HG02588 (cell line): Measurements from ENCODE around the gene ATF3.
"Not testable (repeated sequence)": the region's sequence is repeated elsewhere in the genome, so short reads cannot be mapped to it uniquely, and the experiment has no call there.

Experiments used
- ATAC-seq: cut with Tn5 transposase; IDR thresholded peaks from one replicate; pipeline ENCODE4 v1.9.1; 2021; ENCODE audit warnings: mild to moderate bottlenecking, moderate library complexity; ENCODE audit not compliant: unreplicated experiment

ATF3 gene

DNA sequence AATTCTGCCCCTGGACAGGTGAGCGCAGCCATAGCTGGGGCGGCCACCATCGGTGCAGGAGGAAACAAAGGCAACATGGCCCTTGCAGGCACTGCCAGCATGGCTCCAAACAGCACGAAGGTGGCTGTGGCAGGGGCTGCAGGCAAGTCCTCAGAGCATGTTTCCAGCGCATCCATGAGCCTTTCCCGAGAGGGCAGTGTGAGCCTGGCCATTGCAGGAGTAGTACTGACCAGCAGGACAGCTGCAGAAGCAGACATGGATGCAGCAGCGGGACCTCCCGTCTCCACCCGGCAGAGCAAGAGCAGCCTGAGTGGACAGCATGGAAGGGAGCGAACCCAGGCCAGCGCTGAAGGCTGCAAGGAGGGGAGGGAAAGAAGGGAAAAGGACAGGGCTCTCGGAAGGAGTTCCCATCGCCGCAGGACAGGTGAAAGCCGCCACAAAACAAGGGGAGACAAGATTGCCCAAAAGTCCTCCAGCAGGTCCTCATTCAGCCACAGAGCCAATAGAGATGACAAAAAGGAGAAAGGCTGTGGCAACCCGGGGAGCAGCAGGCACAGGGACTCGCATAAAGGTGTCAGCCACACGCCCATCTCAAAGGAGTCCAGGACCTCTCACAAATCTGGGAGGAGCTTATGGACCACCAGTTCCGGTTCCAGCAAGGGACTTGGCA is 17.4 kb downstream of the ATF3 start:
- no peak for ATAC-seq

DNA sequence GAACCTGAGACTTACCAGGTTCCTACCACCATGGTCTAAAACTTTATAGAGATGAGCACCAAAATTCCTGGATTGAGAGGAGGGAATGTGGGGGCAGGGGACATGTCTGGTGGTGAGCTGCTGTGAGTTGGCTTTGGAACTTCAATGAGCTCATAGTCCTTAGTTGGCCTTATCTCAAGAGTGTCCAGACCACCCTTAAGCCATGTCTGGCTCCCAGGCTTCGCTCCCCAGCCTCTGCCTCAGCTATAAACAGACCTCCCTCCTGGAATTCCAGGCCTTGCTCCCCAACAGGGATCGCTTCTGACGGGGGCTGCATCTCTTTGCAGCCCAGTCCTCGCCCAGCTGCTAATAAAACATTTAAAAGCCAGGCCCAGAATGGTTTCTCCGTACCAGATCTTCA is 19.5 kb downstream of the ATF3 start:
- ATAC-seq = no peak

DNA sequence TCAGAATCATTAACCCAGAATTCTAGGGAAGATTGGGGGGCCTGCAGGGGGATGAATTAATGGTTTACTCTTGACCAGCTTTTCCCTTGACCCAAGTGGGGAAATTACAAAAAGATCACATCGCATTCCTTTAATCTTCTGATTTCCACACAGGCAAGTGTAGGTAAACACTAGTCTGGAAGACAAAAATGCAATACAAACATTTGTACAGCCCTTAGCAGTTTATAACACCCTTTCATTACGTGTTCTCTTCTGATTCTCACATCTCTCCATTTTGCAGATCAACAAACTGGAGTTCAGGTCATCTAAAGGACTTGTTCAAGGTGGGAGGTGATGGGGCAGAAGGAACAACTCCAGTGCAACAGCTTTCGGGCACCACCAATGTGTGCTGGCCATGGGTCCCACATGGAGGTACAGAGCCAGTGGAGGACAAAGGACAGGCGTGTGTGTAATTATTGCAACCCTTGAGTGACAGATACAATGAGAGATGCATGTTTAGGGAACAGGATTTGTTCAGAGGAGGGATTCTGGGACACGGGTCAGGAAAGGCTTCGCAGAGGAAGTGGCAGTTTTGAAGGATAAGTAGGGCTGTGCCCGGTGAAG is 20.4 kb downstream of the ATF3 start:
- ATAC-seq = no peak

DNA sequence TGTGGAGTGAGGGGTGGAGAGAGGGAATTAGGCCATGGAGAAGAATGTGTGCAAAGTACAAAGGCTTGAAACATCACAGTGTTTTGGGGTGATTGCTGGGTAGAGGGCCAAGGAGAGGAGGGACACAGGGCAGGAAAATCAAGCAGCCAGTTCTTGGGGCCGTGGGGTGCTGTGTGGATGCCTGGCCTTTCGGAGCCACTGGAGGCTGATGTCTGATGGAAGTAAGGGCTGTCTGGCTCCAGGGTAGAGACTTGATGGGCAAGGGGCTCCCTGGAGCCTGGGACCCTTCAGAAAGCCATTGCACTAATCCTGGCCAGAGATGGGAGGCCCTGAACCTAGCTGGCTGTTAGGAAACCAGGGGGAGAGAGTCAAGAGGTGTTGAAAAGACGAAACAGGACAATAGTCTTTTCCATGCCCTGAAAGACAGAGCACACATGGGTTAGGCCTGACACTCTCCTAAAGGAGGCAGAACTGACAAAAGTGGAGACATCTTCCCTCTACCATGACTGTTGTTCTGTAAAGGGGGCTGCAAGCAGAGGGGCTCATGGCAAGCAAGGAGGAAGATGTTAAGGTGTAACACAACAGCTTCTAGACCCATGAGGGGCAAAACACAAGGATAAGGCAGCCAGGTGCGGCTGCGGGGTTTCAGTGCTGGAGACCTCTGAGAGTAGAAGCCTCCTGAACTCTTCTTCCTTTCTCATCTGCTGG is 21.0 kb downstream of the ATF3 start:
- no peak for ATAC-seq

DNA sequence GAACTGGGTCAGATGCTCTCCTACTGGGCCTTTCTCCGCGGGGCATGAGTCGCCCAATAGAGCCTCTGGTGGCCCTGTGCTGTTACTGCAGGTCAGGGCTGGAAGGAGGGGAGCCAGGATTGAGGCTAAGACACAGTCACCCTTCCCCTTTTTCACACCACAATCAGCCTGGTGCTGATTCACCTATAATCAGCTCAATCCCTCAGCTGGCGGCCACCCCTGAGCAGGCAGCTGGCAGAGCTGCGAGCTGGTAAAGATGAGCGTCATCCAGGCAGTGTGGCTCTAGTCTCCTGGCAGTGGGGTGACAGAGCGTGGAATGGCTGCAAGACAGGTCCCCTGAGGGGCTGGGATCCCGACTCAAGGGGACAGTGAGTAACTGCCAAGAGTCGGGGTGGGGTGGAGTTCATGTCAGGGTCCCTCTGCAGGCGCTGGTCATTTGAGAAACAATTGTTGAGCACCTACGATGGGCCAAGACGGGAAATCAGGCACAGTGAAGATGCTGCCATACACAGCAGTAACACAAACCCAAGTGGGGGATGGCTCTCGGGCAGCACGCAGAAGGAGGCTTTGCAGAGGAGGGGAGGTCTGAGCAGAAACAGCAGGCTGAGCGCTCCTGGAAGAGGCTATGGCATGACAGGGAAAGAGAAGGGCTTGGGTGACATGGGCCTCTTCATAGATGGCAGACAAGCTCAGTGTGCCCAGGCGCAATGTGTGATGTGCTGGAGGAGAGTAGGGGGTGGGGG is 21.8 kb downstream of the ATF3 start:
- peak; percentile 89 for ATAC-seq

DNA sequence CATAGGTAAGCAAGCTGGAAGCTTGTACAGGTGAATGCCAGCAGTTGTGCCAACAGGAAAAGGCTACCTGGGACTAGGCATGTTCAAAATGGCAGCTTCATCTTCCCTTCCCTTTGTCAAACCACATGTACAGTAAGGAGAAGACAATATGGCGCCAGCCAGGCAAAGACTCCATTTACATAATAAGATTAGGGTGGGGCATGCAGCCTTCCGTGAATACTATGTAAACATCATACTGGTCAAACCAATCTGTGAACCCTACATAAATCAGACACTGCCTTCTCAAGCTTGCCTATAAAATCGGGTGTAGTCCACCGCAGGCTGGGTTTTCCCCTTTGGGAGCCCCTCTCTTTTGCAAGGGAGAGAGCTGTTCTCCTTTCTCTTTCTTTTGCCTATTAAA is 24.6 kb downstream of the ATF3 start:
- no peak for ATAC-seq

DNA sequence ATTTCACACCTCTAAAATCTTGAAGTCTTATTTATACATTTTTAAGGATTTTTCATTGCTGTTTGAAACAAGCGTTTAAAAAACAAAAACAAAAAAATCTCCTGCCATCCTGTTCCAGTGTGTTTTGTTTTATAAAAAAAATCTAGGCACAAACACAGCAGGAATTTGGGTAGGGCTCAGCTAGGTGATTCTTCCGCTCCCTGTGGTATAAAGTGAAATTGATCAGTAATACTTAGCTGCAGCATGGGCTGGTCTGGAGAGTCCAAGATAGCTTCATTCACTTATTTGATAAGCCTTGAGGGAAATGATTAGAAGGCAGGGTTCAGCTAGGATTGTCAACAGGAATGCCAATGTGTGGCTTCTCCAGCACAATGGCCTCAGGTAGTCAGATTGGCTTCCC is 25.7 kb downstream of the ATF3 start:
- no peak for ATAC-seq

DNA sequence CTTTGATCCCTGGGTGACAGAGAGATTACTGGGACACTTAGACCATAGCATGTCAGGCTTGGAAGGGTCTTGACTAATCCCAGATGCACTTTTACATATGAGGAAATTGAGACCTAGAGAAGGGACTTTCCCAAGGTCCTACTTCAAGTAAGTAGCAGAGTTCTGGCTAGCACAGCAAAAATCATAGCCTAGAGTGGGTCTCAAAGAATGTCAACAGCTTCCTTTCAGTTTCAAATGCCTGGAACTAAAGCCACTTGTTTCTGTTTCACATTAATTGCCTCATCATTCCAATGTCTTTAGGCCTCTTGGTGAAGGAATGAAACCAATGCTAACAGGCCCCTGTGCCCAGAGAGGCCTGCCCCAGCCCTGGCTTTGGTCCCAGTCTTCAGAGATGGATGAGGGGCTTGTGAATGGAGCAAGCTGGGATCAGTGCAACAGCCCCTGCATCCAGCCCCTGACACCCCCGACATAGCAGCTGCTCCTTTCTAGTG is 26.6 kb downstream of the ATF3 start:
- no peak for ATAC-seq

DNA sequence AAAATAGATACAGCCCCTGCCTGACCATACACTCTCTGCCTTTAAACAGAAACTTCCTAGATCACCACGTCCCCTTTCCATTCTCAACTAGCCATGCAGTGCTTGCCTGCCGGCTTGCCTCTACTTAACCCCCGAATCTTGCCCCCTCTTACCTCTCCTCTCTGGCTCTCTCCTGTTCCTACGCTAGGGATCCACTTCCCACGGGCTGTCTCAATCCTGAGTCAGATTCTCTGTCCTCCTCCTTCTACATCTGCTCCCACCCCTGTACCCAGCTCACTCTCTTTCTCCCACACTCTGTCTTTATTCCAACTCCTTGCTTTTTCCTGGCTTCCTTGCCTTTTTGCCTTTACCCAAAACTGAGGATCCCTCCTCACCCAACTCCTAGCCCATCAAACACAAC is 29.3 kb downstream of the ATF3 start:
- ATAC-seq = no peak

DNA sequence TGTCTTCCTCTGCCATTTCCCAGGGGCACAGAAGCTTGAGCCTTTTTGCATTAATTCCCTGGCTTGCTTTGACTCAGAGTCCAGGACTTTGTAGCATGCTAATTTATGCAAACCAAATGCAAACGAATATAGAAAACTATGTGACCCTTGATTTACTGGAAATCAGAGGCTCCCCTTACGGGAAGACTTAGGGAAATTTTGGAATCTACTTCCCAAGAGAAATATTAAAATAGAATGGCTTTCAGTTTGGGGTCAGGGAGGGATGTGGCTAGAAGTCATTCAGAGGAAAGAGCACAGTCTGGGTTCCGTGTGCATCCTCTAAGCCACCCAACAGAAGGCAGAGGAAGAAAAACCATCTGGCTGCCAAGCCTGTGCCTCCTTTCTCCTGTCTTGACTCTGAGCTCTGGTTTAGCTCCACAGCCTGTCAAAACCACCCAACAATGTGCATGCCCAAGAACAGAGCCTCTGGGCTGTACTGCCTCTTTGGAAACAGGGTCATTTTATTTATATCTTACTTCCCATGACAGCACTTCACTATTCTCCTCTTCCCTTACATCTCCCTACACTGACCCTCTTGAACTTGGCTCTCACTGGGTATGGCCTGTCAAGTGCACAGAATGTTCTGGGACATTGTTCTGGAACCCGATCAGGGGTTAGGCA is 30.1 kb downstream of the ATF3 start:
- no peak for ATAC-seq

DNA sequence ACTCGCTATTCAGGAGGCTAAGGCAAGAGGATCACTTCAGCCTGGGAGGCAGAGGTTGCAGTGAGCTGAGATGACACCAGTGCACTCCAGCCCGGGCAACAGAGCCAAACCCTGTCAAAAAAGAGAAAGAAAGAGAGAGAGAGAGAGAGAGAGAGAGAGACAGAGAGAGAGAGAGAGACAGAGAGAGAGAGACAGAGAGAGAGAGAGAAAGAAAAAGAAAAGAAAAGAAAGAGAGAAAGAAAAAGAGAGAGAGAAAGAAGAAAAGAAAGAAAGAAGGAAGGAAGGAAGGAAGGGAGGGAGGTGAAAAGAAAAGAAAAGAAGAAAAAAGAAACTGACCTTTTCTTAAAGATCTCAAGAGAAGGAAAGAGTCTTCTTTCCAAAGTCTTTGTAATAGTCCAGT is 31.0 kb downstream of the ATF3 start:
- ATAC-seq = not testable (repeated sequence)

DNA sequence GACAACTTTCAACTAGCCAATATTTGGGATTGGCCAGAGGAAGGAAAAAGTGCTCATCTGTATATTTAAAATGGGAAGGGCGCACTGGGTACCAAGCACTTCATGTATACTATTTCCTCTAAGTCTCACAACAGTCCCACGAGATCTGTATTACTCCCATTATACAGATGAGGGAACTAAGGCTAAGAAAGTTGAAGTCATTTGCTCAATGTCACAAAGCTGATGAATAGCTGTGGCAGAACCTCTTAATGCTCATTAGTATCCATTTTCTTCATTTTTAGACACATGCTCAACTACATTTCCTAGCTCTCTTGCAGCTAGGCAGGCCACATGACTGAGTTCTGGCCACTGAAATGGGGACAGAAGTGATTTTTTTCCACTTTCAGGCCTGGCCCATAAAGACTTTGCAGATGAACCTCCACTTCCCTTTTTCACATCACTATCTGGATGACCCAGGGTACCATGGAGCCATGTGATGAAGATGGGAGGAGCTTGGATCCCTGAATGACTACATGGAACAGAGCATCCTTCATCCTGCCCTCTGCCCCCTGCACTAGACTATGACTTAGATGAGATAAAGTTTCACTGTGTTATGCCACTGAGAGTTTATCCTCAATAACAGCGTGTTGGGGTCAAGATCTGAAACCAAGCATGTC is 31.8 kb downstream of the ATF3 start:
- ATAC-seq = no peak

DNA sequence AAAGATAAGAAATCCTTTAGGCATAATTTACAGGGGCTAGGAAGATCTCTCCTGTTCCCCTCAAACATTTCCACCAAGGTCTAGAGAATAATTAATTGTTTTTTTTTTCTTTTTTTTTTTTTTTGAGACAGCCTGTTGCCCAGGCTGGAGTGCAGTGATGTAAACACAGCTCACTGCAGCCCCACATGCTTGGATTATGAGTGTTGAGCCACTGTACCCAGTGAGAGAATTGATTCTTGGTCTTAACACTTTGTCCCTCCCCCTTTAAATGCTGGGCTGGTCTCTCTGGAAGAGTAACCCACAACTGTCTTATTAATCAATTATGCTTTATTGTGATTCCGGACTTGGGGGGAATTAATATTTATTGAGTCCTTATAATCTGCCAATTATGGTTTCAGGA is 33.4 kb downstream of the ATF3 start:
- ATAC-seq = no peak

DNA sequence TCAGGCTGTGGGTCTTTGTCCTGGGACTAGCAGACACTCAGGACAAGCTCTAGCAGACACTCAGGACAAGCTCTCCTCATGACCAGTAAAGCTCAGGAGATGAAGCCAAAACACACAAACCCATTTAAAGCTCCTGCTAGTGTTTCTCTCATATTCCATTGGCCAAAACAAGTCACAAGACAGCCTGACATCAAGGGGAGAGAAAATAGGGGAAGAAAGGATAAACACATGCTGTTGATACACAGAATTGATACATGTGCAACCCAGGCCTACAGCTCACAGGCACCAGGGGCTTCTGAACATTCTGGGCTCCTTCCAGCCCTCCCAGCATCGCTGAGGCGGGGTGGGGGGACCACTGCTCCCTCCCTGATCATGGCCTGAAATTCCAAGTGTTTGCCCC is 35.3 kb downstream of the ATF3 start:
- no peak for ATAC-seq

DNA sequence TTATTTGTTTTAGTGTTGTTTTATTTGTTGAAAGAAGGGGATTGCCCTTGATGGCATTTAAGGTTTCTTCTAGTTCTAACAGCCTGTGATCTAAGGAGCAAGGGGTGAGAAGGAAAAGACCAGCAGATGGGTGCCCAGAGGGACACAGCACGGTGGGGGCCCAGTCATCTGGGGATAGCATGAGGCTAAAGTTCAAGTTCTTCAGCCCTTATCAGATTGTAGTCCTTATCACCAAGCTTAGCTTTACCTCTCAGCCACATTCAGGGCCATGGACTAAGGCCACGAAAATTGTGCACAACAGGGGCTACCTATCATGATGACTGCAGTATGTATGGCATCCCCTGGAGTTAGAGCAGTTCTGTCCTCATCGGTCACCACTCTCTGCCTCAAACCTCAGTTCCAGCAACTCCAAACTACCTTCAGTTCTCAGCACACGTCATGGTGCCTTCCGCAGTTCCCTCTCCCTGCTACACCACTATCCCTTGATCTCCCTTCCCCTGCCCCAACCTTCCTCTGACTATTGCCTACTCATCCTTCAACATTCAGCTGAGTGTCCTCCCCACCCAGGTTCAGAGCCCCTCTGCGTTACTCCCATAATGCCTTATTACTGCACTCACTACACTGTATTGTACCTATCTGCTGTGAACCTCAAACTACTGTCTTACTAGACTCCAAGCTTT is 36.4 kb downstream of the ATF3 start:
- ATAC-seq = no peak

DNA sequence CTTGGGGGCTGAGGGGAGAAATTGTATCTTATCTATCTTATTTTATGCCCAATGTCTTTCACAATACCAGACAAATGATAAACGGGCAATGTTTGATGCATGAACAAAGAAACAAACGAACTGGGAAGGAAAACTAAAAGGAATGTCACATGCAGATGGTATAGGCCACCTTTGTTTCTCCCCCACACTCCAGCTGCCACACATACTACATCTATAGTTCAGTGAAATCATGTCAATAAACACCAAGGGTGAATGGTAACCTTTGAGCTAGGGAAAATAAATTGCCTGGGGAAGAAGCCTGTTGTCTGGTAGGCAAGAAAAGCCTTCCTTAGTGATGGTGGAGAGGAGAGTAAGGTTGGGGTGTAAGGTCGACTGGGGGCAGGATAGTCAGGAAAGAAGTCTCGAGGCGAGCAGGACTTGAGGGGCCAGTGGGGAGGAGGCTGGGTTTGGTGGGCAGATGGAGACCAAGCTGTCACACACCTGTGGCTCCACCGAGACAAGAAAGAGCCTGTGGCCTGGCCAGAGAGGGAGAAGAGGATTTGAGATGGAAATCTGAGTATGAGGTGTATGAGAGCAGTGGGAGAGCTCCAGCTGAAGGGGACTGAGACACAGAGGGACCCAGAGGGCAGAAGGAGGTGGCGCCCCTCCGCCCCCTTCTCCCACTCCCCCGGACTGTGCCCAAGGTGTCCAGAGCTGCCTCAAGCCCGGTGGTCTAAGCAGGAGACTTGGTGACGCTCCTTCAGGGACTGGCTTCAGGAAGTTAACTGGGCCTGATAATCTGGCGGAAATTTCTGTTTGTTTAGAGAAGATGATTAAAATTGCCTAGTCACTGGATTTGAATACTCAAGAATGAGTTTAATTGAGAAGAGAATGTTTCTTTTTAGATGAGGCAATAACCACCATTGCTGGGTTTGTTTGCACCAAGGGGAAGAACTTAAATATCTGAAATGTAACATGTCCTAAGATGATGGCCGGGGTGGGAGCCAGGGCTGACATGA is 37.3 kb downstream of the ATF3 start:
- ATAC-seq = no peak

DNA sequence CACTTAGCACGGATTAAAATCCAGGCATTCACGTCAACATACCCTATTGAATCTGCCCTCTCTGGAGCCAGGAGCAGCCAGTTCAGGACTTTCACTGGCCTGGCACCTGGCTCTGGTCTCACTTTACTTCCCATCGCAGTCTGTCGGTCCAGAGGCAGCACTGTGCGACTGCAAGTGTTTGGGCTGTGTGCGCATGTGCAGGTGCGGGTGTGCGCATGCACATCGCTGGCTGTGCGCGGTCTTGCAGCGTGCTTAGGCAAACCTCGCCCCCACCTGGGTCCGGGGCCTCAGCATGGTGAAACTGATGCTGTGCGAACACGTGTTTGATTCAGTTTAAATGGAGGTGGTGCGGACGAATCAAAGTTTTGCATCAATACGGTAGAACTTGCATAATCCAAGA is 38.0 kb downstream of the ATF3 start:
- no peak for ATAC-seq

DNA sequence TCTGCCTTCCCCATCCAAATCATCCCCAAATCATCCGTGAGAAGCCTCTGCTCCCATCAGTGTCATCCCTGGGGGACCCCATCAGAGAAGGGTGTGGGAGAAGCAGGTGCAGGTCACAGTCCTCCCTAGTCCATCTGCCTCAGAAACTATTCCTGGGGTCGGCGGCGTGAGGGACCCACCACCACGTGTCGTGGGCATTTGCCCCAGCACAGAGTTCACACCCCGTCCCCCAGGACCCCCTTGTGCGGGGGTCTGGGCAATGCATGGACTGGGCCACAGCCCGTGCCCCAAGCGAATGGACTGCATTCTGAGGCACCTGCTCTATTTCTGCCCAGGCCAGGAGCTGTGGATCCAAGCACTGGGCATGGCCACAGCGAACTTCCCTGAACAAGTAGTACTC is 38.4 kb downstream of the ATF3 start:
- ATAC-seq = no peak

DNA sequence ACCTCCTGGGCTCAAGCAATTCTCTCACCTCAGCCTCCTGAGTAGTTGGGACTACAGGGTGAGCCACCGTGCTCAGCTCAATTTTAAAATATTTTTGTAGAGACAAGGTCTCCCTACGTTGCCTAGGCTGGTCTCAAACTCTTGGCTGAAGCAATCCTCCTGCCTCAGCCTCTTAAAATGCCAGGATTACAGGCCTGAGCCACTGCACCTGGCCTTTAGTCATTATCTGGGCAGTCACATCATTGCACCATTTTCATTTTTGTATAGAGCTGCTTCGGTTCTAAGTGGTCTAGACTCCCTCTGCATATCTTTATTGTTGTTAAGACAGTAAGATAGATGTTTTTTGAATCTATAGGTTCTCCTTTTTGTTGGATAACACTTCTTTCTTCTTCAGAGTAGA is 39.9 kb downstream of the ATF3 start:
- no peak for ATAC-seq
